HG02798 (cell line): ENCODE results near the gene SSH2.
A peak's percentile ranks its signal among the peaks of the same experiment; 100 is the strongest.

Experiments used
- ATAC-seq: cut with Tn5 transposase; IDR thresholded peaks from one replicate; pipeline ENCODE4 v1.9.1; 2021; ENCODE audit warnings: mild to moderate bottlenecking; ENCODE audit not compliant: unreplicated experiment, poor library complexity

Gene SSH2

DNA sequence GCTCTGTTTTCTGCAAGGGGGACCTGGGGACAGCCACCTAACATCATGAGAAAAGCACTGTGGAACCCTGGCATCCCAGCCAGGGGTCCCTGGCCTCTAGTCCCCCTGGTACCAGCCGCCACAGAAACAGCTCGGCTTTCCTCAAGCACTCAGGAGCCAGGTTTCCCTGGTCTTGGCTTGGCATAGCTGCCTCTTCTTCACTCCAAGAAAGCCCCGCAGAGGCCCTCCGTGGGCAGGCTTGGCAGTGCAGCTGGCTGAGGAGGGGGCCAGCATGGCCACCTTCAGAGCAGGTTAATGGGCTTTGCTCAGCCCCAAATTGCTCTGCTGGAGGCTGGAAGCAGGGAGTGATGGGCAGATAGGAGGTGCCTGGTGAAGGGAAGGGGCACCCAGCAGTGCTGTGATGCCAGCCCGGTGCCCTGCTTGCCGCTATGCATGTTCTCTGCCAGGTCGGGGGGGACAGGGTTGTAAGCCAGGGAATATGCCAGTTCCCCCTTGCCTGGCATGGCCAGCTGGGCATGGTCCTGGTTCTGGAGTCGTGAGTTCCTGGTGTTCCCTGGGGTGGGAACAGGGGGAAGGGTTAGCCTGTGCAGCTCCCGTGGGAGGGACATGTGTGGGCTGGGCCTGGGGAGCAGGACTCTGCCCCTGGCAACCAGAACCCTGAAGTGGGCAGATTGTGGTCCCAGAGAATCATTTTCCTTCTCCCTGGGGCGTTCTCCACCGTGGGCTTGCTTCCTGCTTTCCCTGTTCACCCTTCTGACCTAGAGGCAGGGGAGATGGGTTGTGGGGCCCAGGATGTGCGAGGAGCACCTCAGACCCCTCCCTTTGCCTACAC, 333.9 kb downstream of the SSH2 start:
- ATAC-seq: no peak

DNA sequence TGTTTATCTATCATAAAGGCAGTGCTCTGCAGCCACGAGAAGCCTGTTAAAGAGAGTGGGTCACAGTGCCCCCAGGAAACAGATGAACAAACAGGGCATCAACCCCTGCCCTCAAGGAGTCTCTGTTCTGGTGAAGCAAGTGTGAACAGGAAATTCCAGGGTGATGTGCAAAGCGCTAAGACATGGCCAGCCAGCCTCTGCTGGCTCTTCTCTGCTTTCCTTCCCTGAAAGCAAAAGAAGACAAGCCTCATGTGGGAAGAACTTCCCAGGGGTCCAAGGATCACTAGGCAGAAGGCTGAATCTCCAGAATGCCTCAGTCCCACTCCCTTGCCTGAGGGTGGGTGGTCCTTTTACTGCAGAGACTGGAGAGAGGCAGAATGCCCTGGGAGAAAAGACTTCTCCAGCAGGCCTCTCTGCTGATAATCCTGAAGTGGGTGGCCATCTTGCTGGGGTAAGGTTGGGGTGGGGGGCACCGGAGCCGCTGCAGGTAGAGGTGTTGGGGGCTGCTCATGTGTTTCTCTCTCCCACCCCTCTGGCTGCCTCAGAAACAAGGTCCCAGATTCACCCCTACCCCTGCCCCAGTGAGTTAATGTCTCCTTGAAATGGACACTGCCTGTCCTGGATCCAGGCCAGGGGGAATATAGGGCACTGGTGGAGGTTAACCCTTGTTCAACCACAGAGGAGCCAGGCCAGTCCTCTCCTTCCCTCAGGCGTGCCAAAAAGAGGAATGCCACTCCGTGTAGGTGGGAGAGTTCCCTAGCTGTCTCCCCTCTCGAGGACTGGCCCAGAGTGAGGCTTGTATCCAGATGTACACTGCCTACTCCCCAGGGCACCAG, 334.7 kb downstream of the SSH2 start:
- no peak for ATAC-seq

DNA sequence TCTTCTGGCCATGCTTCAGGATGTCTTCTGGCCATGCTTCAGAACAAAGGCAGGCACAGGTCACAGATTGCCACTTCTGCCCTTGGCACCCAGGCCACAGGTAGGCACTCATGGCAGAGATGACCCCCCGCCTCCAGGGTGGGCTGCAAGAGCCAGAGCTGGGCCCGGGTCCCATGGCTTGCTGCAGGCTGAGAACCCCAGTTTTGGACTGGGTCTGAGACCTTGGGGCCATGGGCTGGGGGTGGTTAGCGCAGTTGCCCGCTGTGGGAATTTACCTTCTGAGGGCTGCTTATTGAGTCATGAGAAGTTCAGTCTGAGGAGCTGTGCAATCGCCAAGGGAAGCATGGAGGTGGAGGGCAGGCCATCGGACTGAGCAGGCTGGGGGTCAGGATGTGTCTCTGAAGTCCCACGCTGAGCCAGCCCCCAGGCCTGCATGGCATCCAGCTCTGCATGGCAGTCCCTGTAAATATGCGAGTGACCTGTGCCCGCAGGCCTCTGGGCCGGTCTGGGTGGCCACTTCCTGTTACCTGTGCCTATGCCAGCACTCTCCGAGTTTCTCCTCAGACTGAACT, 335.4 kb downstream of the SSH2 start:
- ATAC-seq: no peak

DNA sequence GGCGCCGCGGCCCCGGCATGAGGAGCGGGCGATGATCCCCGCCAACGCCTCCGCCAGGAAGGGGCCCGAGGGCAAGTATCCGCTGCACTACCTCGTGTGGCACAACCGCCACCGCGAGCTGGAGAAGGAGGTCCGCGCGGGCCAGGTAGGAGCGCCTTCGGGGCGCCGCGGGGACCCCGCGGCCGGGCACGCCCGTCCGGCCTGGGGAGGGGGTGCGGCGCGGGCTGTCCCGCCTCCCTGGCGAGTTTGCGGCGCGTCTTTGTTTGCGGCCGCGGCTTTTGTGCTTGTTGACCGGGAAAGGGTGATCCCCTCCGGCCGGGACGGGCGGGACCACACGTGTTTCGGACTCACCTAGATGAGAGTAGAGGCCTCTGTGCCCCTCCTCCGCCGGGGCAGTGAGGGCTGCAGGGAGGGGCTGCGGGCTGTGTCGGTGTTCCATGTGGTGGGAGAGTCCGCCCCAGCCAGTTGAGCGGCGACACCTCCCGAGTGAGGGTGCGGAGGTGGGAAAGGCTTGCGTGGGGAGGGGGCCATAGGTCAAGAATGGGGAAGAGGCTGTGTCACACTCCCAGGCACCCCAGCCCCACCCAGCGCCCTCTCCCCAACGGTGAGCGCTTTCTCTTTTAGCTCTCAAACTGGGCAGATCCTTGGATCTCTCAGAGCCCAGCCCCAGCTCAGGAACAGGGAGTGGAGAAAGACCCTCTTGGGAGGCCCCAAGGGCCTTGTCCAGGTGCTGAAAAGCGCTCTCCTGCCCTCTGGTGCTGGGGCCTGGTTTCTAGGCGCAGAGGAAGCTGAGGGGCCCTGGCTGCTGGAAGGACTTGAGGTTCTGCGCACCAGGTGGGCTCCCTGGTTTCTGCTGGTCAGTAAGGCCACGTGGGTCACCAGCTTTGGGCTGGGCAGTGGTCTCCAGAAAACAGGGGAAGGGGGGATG, 336.2 kb downstream of the SSH2 start:
- no peak for ATAC-seq

DNA sequence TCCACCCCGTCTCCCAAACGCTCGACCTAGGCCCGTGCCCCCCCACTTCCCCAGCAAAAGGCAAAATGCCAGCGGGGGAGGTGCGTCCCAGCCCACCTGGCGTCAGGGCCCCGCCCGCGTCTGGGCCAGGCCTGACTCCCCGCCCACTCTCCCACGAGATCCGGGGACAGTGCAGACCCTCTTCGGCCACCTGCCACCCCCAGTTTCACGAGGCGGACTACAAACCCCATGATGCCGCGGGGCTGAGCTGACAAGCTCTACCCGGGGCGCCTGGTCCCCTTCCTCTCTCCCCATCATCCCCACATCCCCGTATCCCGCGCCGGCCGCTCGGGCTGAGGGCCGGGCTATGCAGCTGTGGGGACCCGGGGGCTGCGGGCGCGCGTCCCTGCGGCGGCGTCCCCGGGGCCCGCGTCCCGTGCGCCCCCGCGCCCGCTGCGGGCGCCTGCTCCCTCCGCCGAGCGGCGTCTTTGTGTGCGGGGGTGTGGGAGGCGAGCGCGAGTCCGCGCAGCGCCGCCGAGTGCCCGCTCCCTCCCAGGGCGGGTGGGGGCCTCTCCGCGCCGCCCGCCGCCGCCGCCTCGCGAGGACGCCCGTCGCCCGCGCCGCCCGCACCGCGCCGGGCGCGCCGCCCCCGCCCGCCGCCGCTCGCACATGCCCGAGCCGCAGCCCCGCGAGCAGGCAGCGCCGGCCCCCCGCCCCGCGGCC, 337.0 kb downstream of the SSH2 start, which contains the start of gene ANKRD13B:
ANKRD13B (plus strand) TSS at position 283 of the 702 bp plus-strand sequence. CDS start 490 bp downstream, outside the sequence.
- ATAC-seq: no peak

DNA sequence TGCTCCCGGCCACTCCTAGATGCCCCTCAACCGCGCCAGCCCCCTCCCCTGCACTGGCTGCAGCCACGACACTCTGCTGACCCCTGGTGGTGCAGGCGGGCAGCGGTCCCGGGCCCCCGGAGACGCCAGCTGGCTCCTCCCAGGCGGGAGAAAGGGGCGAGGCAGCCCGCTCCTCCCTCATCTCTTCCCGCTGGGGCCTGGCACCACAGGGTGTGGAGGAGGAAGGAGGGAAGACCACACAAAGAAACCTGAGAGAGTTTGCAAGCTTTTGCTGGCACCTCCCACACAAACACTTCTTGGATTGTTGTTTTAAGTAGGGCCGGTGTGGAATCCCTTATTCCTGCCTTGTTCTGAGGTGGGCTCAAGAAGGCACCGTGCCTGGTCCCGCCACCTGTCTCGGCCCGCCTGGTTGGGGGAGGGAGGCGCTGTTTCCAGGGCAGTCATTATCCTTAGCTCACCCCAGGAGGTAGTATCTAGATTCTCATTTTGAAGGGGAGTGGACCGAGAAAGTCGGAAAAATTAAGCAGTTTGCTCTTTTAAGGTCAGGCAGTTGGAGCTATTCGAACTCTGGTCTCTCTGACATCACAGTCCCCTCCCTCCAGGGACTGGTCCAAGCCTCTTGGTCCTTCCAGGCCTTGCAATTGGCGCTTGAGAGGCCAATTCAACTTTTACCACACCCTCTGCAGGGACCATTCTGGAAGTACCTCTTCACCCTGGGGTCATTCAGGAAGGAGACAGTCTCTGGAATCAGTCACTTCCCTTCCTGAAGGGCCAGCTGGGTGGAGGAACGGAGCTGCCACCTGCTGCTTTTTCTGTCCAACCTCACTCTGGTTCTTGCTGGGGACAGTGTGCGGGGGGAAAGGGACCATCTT, 338.1 kb downstream of the SSH2 start:
- ATAC-seq: peak; percentile 30

DNA sequence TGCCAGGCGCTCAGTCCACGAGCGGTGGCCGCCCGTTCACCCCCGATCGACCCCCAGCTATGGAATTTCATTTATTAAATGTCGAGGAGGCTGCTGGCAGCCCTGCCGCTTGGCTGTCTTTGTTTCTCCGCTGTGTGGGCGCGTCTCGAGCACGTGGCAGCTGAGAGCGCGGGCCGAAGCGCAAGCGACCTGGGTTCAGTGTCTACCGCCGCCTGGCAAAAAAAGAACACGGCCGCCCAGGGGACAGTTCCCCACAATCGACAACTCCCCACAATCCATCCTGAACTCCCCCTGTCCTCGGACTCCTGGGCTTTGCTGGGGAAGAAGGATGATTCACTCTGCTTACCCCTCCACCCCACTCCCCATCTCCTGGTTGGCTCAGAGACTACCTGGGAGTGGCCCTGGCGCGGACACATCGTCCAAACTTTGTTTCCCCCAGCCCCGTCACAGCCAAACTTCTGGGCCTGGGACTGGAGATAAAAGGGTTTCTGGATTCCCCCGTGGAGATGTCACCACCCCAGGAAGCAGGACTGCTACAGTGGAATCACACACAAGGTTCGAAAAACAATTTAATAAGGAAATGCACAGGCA, 338.8 kb downstream of the SSH2 start:
- no peak for ATAC-seq

DNA sequence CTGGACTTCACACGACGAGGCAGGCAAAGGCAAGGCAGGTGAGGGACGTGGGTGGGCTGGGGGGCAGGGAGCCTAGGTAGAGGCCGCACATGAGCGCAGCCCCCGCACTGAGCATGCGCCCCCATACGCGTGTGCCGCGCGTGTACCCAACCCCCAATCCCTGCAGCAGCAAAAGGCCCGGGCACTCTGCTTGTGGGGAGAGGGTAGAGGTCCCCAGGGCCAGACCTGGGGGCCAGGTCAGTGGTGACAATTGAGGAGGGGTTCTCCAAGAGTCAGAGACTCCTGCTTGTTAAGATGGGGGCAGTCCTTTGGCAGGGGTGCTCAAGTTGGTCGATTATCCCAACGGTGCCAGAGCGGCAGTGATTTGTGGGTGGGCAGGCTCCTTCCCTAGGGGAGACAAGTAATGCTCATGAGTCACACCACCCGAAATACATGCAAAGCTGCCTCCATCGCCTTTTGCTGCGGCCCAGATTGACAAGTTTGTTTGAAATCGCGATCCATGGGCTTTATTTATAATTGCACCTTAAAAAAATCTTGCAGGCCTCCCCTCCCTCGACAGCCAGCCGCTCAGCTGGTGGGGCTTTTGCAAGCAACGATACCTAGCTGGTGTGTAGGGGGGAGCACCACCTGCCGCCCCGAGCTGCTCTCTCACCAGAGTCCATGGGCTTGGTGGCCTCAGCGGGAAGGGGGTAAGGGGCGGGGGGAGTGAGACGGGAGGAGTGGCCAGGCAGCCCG, 339.4 kb downstream of the SSH2 start:
- ATAC-seq: no peak

DNA sequence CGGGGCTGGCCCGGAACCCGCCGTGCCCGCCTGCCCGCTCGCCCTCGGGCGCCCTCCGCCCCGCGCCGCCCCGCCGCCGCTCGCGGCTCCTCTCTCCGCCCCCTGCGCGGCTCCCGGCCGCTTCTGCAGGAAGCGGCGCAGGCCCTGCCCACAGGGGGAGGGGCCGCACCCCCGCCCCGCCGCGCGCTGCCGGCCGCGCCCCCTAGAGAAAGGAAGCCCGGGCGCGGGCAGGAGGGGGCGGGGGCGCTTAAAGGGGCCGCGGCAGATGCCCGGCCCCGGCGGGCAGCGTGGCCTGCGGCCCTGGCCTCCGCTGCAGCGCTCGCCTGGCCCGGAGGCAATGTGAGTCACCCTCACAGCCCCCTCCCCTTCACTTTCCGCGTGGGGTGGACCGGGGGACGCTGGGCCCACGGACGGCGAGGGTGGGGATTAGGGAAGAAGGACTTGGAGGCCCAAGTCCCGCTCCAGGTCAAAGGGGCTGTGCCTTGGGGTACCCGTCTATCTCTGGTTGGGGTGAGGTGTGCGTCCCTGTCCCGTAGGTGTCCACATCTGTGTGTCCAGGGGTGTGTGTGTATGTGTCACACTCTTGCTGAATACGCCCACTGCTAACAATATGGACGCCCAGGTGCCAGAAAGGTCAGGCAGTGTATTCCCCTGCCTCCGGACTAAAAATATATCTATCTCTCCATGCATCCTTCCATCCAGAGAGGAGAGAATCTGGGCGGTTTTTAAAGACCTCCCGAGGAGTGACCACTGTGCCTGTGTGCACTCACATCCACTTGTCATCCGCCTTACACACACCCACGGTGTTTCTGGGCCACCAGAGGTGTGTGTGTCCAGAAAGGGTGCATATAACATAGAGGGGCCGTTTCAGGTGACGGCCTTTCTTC, 340.3 kb downstream of the SSH2 start, which contains the start of gene GIT1:
GIT1 (minus strand) TSS at position 125 of the 887 bp plus-strand sequence. CDS start 270 bp downstream, outside the sequence.
- ATAC-seq: peak; percentile 73

DNA sequence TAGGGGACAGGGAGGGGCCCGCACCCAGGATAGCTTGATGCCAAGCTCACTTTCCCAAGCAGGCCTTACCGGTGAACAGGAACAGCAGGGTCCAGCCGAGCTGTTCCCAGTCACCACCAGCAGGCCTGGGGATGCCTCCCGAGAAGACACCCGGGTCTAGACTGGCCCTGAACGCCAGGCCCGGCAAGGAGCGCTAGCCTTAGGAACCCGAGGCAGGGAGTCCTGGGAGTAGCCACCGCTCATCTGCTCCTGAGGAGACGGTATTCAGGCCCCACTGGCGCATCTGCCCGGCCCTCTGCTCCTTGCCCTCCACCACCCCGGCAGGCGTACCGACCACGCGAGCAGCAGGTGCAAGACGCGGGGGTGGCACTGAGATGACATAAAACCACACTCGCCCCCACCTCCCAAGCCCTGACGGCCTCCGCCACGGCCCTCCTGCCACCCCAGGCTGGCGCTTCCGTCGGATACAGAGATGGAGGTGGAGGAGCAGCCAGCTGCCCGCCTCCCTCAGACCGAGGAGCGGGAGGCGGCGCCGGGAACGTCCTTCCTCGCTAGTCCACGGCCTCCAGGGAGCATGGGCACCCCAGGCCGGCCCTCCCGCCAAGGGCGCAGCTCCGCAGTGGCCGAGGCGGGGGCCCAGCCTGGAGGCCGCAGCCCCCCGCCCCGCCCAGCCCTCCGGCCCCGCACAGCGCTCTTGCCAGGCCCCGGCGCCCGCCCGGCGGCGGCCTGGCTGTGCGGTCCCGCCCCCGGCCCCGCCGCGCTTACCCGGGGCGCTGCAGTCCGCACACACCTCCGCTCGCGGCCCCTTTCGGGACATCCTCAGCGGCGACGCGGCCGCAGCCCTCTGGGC, 341.2 kb downstream of the SSH2 start:
- ATAC-seq: peak; percentile 15

DNA sequence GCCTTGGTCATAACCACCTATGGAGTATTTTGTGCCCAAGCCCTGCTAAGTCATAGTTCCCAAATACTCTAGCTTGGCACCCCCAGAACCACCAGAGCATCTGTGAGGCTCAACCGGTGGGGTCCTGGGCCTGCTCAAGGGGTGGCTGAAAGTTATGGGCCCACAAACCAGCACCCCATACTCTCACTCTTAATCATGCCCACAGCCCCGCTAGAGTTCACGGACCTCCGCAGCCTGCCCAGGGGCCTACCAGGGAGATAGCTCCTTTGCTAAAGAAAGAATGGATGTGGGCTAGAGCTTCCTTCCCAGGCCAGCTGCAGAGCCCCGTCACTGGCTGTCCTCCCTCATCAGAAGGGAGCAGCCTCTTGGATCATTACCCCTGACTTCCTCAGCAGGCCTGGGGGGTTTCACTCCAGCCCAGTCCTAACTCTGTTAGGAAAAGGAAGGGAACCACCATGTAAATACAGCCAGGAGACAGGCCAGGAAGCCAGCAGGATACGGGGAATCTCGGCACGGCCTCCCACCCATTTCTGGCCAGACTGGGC, 341.9 kb downstream of the SSH2 start:
- no peak for ATAC-seq

DNA sequence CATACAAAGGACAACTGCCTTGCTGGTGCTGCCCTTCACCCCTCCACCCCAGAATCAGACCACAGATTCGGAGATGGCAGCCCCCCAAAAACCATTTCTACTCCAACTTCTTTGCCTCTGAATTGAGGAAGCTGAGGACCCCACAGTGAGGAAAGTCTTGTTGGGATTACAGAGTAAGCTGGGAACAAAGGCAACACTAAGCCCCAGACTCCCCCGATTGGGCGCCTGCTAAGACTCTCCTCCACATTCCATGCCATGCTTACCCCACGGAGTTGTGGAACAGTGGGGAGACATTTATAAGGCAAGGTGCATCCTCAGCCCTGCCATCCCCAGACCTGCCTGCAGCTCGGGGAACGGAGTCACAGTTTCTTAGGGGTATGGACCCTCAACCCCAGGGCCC, 342.4 kb downstream of the SSH2 start:
- no peak for ATAC-seq

DNA sequence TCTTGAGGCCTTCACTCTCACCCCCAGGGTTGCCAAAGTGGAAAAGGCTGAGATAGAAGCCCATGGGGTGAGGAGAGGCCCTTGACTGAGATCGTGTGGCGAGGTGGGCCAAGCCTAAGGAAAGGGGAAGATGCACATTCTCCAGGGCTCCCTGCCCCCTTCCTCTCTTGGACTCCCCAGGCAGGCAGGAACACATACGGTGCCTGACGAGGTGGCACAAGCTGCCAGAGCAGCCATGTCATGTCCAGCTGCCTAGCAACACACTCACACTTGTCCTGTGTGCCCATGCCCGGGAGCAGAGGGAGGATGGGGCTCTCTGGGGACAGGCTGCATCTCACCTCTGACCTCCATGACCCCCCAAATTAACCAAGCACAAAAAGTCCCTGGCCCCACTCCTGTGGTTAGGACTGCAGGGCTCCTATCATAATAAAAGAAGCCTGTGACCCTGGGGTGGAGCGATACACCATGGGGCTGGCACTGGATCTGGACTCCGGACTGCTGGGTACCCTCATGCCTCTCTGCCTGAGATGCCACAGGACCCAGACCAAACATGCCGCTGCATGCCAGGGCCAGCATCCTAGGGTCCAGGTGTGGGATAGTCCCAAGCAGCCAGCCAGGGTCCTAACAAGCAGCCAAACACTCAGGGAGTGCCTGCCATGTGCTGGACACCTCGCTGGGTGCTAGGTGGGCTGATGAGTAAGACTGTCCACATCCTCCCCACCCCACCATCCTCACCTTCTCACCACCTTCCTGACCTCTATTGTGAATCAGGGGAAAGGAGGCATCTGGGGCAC, 343.2 kb downstream of the SSH2 start:
- ATAC-seq: no peak

DNA sequence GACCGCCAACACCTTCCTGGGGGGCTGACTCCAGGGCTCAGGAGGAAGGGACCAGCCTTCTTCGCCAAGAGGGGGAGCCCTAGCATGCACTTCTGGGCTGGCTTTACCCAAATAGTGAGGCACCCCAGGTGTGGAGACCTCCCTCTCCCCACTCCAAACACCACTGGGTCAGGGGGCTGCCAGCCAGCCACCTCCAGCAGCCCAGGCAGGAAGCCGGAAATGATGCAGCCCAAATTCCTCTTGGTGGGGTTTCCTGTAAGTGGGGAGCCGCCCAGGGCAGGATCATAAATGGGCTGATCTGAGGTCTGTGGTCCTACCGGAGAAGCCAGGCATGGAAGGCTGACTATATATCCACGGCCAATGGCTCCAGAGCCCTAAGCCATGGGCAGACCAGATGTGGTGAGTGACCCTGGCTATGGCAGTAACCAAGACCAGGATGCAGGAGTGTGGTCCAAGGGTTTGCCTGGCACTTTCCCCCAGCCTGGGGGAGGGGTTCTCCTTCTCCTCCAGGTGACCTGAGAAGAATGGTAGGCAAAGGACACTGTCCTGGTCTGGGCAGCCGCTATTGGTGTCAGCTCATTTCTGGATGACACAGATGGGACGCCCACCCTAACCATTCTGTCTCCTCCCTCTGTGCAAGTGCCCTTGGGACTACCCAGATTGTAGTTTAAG, 344.8 kb downstream of the SSH2 start:
- ATAC-seq: no peak
